ENCODE measurements around the gene SIX1.

- no peak for TF ChIP-seq CTCF (IDR thresholded peaks at IDR 0.05; ENCODE audit: insufficient read depth, low read depth, low read length)
- TF ChIP-seq EZH2 (IDR thresholded peaks at IDR 0.05; ENCODE audit: insufficient read depth, low read length) = no peak
These were observed 42.3 kb upstream of the SIX1 start for GRCh38 chr14:60691383-60692113.

All from astrocyte (in vitro differentiated cells and primary cell).